ENCODE measurements around the gene KCNAB2. TPM values are rescaled to one million over a fixed set of nuclear protein-coding genes. Genes with fewer than 3 reads are reported as not detected.

KCNAB2 gene
- total RNA-seq, 1 experiment from 2014 or later: 4.7 TPM

- H3K4me1 Mint-ChIP-seq (ENCODE audit: low read depth, unreplicated experiment): no peaks in the 10 kb centered on the region
- no peak for TF ChIP-seq CTCF (IDR thresholded peaks at IDR 0.05; ENCODE audit: unreplicated experiment)
- intact Hi-C loops (cut with micrococcal nuclease; ENCODE audit: unreplicated experiment): no loop called here
- DNase-seq: no peak
- CTCF ChIA-PET: no interaction called here
- no peaks in the 10 kb centered on the region for H3K9me3 Mint-ChIP-seq (ENCODE audit: low read depth, unreplicated experiment)
- no peaks in the 10 kb centered on the region for H3K36me3 Mint-ChIP-seq (ENCODE audit: insufficient read depth, unreplicated experiment)
- BruUV-seq (replicated peaks): no TSS peak
- peaks cover 16% of the 10 kb centered on the region for H3K27me3 Mint-ChIP-seq (ENCODE audit: unreplicated experiment)
- H3K27ac Mint-ChIP-seq (ENCODE audit: unreplicated experiment): no peak overlapping the region
- H3K4me3 Mint-ChIP-seq (ENCODE audit: low read depth, unreplicated experiment): no peak overlapping the region
Observed at GRCh38 chr1:6009120-6010040, 36.3 kb upstream of the KCNAB2 start.

- CTCF ChIA-PET: no interaction called here
- BruUV-seq (replicated peaks): no TSS peak
- no peak for DNase-seq
- H3K4me3 Mint-ChIP-seq (ENCODE audit: low read depth, unreplicated experiment): no peak overlapping the region
- TF ChIP-seq CTCF (IDR thresholded peaks at IDR 0.05; ENCODE audit: unreplicated experiment): no peak
- no peaks in the 10 kb centered on the region for H3K9me3 Mint-ChIP-seq (ENCODE audit: low read depth, unreplicated experiment)
- intact Hi-C loops (cut with micrococcal nuclease; ENCODE audit: unreplicated experiment): no loop called here
- no peak overlapping the region for H3K27ac Mint-ChIP-seq (ENCODE audit: unreplicated experiment)
- H3K36me3 Mint-ChIP-seq (ENCODE audit: insufficient read depth, unreplicated experiment): no peaks in the 10 kb centered on the region
- H3K27me3 Mint-ChIP-seq (ENCODE audit: unreplicated experiment): peaks cover 16% of the 10 kb centered on the region
- no peaks in the 10 kb centered on the region for H3K4me1 Mint-ChIP-seq (ENCODE audit: low read depth, unreplicated experiment)
Observed at GRCh38 chr1:6010554-6010953, 35.1 kb upstream of the KCNAB2 start.

- Mint-ChIP-seq H3K36me3 (ENCODE audit: insufficient read depth, unreplicated experiment) (no peaks in the 10 kb centered on the region), H3K9me3 (ENCODE audit: low read depth, unreplicated experiment) (no peaks in the 10 kb centered on the region), H3K4me1 (ENCODE audit: low read depth, unreplicated experiment) (no peaks in the 10 kb centered on the region), H3K27ac (ENCODE audit: unreplicated experiment) (no peak overlapping the region), H3K27me3 (ENCODE audit: unreplicated experiment) (peaks cover 16% of the 10 kb centered on the region), H3K4me3 (ENCODE audit: low read depth, unreplicated experiment) (no peak overlapping the region)
- DNase-seq: no peak
- intact Hi-C loops (cut with micrococcal nuclease; ENCODE audit: unreplicated experiment): no loop called here
- CTCF ChIA-PET: no interaction called here
- BruUV-seq (replicated peaks): no TSS peak
- no peak for TF ChIP-seq CTCF (IDR thresholded peaks at IDR 0.05; ENCODE audit: unreplicated experiment)
Observed at GRCh38 chr1:6011161-6011945, 34.3 kb upstream of the KCNAB2 start.

GRCh38 chr1:6011946-6012258, 33.8 kb upstream of the KCNAB2 start:
- CTCF ChIA-PET: no interaction called here
- intact Hi-C loops (cut with micrococcal nuclease; ENCODE audit: unreplicated experiment): no loop called here
- H3K9me3 Mint-ChIP-seq (ENCODE audit: low read depth, unreplicated experiment): no peaks in the 10 kb centered on the region
- no peaks in the 10 kb centered on the region for H3K36me3 Mint-ChIP-seq (ENCODE audit: insufficient read depth, unreplicated experiment)
- peaks cover 16% of the 10 kb centered on the region for H3K27me3 Mint-ChIP-seq (ENCODE audit: unreplicated experiment)
- H3K4me3 Mint-ChIP-seq (ENCODE audit: low read depth, unreplicated experiment): no peak overlapping the region
- no peak overlapping the region for H3K27ac Mint-ChIP-seq (ENCODE audit: unreplicated experiment)
- BruUV-seq (replicated peaks): no TSS peak
- H3K4me1 Mint-ChIP-seq (ENCODE audit: low read depth, unreplicated experiment): no peaks in the 10 kb centered on the region
- DNase-seq: no peak
- no peak for TF ChIP-seq CTCF (IDR thresholded peaks at IDR 0.05; ENCODE audit: unreplicated experiment)
